Cardiac muscle cell (in vitro differentiated cells and primary cell): ENCODE measurements around the gene TNPO2. TPM values are rescaled to one million over a fixed set of nuclear protein-coding genes. Genes with fewer than 3 reads are reported as not detected.
"Not testable (repeated sequence)": the region's sequence is repeated elsewhere in the genome, so short reads cannot be mapped to it uniquely, and the experiment has no call there.

Experiments used
- DNase-seq, 2 donors: peaks; one replicate each; pipeline versions ENCODE4 v3.0.0 to v3.0.0-alpha.2; 2010 to 2017; ENCODE audit warnings: low read depth in 1 of 2, low spot score in 1 of 2
- H3K27ac ChIP-seq: fragments of 200-600 bp; sonication (generic); 2 replicates; pipeline ENCODE4 v1.5.1; 2016
- H3K27me3 ChIP-seq: fragments of 200-600 bp; sonication (generic); 2 replicates; pipeline ENCODE4 v1.6.0; 2016; ENCODE audit warnings: control low read depth
- H3K36me3 ChIP-seq: fragments of 200-600 bp; sonication (generic); 2 replicates; pipeline ENCODE4 v1.5.1; 2016; ENCODE audit warnings: control low read depth
- H3K4me1 ChIP-seq: fragments of 200-600 bp; sonication (generic); 2 replicates; pipeline ENCODE4 v1.8.1; 2017; ENCODE audit warnings: low read depth, mild to moderate bottlenecking, mixed run types
- H3K4me3 ChIP-seq: fragments of 200-600 bp; sonication (generic); 2 replicates; pipeline ENCODE4 v1.5.1; 2016; ENCODE audit warnings: mild to moderate bottlenecking
- H3K9me3 ChIP-seq: fragments of 200-600 bp; sonication (generic); 2 replicates; pipeline ENCODE4 v1.5.1; 2017; ENCODE audit warnings: low read depth, mild to moderate bottlenecking, control low read depth
- polyA plus RNA-seq: library from polyadenylated mRNA; unstranded; fragments of >200 nt; fragmentation: Nextera tagmentation; extraction: Ambion mirVana; gene quantifications from 2 replicates; pipeline ENCODE4 v1.2.1, GENCODE V29; 2016
- total RNA-seq: library from RNA; depleted of rRNA; stranded (reverse); fragments of >200 nt; gene quantifications from 2 replicates; pipeline ENCODE4 v1.2.3, GENCODE V29; 2016
- TF ChIP-seq, protein P1 (sequence below): IDR thresholded peaks from 2 replicates; pipeline ENCODE4 v1.5.1; 2012; ENCODE audit warnings: low read depth, mild to moderate bottlenecking, low read length

Gene TNPO2
- total and polyA plus RNA-seq, 2 experiments from 2014 or later: 20.1 to 68.6 TPM

DNA sequence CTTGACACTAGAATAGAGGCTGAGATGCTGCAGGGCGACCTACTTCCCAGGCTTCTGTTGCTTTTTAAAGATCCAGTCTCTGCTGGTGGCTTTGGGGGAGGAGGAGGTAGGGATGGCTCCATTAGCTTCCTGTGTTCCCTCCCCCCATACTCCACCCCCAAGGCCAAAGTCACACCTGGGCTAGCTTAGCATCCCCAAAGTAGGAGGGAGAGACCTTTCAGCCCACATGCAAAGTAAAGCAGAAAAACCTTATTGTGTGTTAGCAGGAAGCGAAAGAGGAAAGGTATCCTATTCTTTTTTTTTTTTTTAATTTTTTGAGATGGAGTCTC is 3.2 kb upstream of the TNPO2 start:
- TF ChIP-seq, protein P1, sequence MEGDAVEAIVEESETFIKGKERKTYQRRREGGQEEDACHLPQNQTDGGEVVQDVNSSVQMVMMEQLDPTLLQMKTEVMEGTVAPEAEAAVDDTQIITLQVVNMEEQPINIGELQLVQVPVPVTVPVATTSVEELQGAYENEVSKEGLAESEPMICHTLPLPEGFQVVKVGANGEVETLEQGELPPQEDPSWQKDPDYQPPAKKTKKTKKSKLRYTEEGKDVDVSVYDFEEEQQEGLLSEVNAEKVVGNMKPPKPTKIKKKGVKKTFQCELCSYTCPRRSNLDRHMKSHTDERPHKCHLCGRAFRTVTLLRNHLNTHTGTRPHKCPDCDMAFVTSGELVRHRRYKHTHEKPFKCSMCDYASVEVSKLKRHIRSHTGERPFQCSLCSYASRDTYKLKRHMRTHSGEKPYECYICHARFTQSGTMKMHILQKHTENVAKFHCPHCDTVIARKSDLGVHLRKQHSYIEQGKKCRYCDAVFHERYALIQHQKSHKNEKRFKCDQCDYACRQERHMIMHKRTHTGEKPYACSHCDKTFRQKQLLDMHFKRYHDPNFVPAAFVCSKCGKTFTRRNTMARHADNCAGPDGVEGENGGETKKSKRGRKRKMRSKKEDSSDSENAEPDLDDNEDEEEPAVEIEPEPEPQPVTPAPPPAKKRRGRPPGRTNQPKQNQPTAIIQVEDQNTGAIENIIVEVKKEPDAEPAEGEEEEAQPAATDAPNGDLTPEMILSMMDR: no peak
- Histone ChIP-seq H3K27me3 (no peaks in the 10 kb centered on the region), H3K4me3 (no peak overlapping the region), H3K9me3 (no peaks in the 10 kb centered on the region), H3K36me3 (peaks cover 9% of the 10 kb centered on the region), H3K4me1 (no peaks in the 10 kb centered on the region), H3K27ac (no peak overlapping the region)
- DNase-seq: no peak

DNA sequence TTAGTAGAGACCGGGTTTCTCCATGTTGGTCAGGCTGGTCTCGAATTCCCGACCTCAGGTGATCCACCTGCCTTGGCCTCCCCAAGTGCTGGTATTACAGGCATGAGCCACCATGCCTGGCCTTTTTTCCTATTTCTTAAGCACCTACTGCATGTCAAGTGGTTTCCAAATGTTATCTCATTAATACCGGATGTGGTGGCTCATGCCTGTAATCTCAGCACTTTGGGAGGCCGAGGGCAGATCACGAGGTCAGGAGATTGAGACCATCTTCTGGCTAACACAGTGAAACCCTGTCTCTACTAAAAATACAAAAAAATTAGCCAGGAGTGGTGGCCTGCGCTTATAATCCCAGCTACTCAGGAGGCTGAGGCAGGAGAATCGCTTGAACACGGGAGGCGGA is 1.9 kb upstream of the TNPO2 start:
- DNase-seq, H3K27ac ChIP-seq, H3K36me3 ChIP-seq, H3K27me3 ChIP-seq, H3K4me3 ChIP-seq, H3K4me1 ChIP-seq, H3K9me3 ChIP-seq: not testable (repeated sequence)

DNA sequence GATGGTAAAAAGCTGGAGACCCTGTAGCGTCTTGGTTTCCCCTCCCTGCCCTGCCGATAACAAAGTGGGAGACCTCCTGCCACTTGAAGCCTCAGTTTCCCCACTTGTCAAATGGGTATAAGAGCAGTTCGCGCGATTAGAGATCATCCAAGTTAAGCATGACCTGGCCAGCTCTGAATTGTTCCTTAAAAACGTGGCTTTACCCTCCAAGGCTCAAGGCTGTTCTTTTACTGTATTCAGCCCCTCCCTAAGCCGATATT is 421 bp downstream of the TNPO2 start:
- DNase-seq: peak in 1 of 2 donors; percentile 2
- peaks cover 7% of the 10 kb centered on the region for H3K4me1 ChIP-seq
- no peaks in the 10 kb centered on the region for H3K9me3 ChIP-seq
- no peaks in the 10 kb centered on the region for H3K27me3 ChIP-seq
- H3K4me3 ChIP-seq: peak overlapping the region; percentile 64
- peak overlapping the region; percentile 99 for H3K27ac ChIP-seq
- TF ChIP-seq, protein P1: no peak
- H3K36me3 ChIP-seq: peaks cover 4% of the 10 kb centered on the region

DNA sequence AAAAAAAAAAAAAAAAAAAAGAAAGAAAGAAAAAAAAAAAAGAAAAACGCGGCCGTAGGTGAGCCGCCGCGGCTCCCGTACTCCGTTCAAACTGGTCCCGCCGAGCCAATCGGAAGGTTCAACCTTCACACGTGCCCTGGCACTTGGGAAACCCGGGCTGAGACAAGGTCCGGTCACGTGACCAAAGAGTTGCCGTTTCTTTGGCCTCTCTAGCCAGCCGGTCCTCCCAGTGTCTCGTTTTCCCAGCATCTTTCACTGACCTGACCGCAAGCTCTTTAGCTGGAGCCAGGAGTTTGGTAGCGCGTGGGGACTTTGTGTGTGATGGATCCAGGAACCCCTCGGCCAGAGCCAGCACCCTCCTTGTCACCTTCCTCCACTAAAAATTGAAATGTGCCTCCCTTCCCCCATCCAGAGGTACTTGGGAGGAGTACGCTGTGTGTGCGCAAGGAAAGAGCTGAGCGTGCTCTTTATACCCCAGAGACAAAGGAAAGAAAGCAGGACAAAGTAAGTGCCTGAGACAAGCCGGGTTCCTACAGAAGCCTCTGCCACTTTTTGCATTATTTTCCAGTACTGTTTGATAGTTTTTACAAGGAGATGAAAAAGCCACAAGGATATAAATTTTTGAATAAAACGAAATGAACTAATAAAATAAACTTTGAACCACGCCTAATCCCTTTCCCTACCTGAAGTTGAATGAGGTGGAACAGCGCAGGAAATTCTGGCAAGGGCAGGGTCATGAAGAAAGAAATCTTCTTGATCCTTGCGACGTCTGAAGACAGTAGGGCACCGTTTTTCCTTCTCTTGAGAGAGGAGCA is 959 bp downstream of the TNPO2 start:
- H3K36me3 ChIP-seq: peaks cover 5% of the 10 kb centered on the region
- H3K4me1 ChIP-seq: peaks cover 7% of the 10 kb centered on the region
- TF ChIP-seq, protein P1: no peak
- peak overlapping the region; percentile 64 for H3K4me3 ChIP-seq
- no peaks in the 10 kb centered on the region for H3K27me3 ChIP-seq
- peak overlapping the region; percentile 99 for H3K27ac ChIP-seq
- no peaks in the 10 kb centered on the region for H3K9me3 ChIP-seq
- peak; percentile 100 for DNase-seq

DNA sequence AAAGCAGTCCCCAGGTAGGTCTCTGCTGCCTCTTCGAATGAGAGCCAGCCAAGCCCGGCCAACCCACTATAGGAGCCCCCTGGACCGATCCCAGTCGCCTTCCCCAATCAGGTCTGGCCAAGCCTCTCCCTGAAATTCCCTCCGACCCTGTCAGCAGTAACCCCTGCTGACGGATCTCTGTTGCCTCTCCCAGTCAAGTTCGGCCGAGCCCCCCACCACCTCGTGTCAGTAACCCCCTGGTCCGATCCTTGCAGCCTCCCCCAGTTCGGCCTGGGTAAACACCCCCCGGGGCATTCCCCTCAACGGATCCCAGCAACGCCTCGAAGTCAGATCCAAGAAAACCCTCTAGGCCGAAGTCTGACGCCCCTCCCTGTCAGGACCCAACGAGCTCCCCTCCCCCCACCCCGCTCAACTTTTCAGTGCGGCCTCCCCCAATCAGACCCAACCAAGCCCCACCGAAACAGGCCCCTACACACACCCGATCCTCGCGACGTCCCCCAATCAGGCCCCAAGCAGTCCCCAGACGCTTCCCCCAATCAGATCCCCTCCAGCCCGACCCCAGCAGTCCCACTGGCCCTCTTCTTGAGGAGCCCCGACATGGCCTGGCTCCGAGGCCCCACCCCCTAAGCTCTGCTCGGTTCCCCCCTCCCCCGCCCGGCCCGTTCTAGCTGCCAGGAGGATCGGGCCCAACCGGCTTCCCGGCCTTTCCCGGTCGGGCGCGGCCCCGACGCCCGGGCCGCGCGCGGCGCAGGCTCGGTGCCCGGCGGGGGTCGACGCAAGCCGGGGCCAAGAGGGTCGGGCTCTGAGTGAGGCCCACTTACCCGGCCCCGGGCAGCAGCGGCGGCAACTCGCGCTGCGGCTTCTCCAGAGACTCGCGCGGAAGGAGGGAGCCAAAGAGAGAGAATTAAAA is 1.8 kb downstream of the TNPO2 start:
- peak overlapping the region; percentile 64 for H3K4me3 ChIP-seq
- H3K27ac ChIP-seq: peak overlapping the region; percentile 99
- TF ChIP-seq, protein P1: no peak

More for the DNA sequence above, 1.8 kb downstream of the TNPO2 start:
- DNase-seq: peak; percentile 87 to 94
- no peaks in the 10 kb centered on the region for H3K9me3 ChIP-seq
- H3K36me3 ChIP-seq: peaks cover 5% of the 10 kb centered on the region
- H3K4me1 ChIP-seq: peaks cover 7% of the 10 kb centered on the region
- H3K27me3 ChIP-seq: no peaks in the 10 kb centered on the region
